Fibroblast of villous mesenchyme (primary cell): Measurements from ENCODE around the gene AKAP6. TPM values are rescaled to one million over a fixed set of nuclear protein-coding genes. Genes with fewer than 3 reads are reported as not detected.

Experiments used
- DNase-seq: peaks from one replicate; pipeline ENCODE4 v3.0.0-alpha.2; 2010; ENCODE audit warnings: low read depth
- H3K4me3 ChIP-seq: 2 replicates; pipeline ENCODE4 v1.5.1; 2011; ENCODE audit warnings: low read depth, mild to moderate bottlenecking, low read length
- total RNA-seq: library from RNA; depleted of rRNA; stranded (reverse); fragments of >200 nt; gene quantifications from 2 replicates; pipeline ENCODE4 v1.2.3, GENCODE V29; 2012
- TF ChIP-seq, protein P1 (sequence below): IDR thresholded peaks from 2 replicates; pipeline ENCODE4 v1.5.1; 2012; ENCODE audit warnings: low read depth, mild to moderate bottlenecking, low read length; ENCODE audit not compliant: insufficient read depth

The AKAP6 gene
- total RNA-seq, 1 donor = 3.9 TPM

DNA sequence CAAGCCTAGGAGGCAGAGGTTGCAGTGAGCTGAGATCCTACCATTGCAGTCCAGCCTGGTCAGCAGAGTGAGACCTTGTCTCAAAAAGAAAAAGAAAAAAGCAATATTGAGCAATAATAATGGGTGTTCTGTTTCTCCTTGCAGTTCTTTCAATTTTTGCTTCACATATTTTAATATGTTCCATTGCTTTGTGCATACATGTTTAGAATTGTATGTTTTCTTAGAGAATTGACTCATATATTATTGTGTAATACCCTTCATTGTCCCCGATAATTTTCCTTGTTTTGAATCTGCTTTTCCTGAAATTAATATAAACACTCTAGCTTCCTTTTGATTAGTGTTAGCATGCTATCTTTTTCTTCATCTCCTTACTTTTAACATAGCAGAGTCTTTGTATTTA, 471.2 kb downstream of the AKAP6 start:
- no peak overlapping the region for H3K4me3 ChIP-seq
- TF ChIP-seq, protein P1, sequence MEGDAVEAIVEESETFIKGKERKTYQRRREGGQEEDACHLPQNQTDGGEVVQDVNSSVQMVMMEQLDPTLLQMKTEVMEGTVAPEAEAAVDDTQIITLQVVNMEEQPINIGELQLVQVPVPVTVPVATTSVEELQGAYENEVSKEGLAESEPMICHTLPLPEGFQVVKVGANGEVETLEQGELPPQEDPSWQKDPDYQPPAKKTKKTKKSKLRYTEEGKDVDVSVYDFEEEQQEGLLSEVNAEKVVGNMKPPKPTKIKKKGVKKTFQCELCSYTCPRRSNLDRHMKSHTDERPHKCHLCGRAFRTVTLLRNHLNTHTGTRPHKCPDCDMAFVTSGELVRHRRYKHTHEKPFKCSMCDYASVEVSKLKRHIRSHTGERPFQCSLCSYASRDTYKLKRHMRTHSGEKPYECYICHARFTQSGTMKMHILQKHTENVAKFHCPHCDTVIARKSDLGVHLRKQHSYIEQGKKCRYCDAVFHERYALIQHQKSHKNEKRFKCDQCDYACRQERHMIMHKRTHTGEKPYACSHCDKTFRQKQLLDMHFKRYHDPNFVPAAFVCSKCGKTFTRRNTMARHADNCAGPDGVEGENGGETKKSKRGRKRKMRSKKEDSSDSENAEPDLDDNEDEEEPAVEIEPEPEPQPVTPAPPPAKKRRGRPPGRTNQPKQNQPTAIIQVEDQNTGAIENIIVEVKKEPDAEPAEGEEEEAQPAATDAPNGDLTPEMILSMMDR = no peak
- DNase-seq = no peak

- no peak for DNase-seq
- no peak overlapping the region for H3K4me3 ChIP-seq
- TF ChIP-seq, protein P1 = no peak
Measured at GRCh38 chr14:32802295-32802694, 473.2 kb downstream of the AKAP6 start.

DNA sequence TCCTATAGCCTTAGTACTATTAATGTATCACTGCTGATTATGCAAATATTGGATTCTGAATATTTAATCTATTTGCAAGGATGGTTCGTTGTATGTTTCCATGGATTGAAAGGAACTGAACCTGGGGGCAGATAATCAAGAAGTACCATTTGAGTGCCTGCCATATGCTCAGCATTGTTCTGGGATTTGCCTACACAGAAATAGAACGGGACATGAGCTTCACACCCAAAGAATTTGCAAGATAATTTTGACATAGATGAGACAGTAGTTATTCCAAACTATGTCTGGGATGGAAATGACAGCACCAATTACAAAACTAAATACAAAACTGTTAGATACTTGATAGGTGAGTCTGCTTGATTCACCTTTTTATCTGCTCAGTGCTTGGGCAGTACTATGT, 476.9 kb downstream of the AKAP6 start:
- DNase-seq = no peak
- TF ChIP-seq, protein P1 = no peak
- no peak overlapping the region for H3K4me3 ChIP-seq

- no peak overlapping the region for H3K4me3 ChIP-seq
- TF ChIP-seq, protein P1 = no peak
- peak; percentile 36 for DNase-seq
Measured at GRCh38 chr14:32808644-32809043, 479.5 kb downstream of the AKAP6 start.

GRCh38 chr14:32809255-32809654, 480.2 kb downstream of the AKAP6 start:
- DNase-seq = no peak
- TF ChIP-seq, protein P1 = no peak
- no peak overlapping the region for H3K4me3 ChIP-seq

GRCh38 chr14:32813401-32813800, 484.3 kb downstream of the AKAP6 start:
- H3K4me3 ChIP-seq = no peak overlapping the region
- TF ChIP-seq, protein P1 = no peak
- no peak for DNase-seq

DNA sequence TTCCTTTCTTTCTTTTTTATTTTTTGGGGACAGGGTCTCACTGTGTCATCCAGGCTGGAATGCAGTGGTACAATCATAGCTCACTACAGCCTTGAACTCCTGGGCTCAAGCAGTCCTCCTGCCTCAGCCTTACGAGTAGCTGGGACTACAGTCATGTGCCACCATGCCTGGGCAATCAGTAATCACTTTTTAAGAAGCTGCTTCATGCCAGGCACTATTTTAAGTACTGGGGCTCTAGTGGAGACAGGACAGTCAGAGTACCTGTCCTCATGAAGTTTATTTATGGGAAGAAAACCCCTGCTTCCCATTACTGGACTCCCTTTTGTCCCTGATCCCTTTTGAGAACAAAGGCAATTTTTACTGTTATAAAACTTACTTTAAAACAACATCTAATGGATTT, 485.6 kb downstream of the AKAP6 start:
- H3K4me3 ChIP-seq = no peak overlapping the region
- TF ChIP-seq, protein P1 = no peak
- no peak for DNase-seq
